Measurements from ENCODE around the gene TMEM260. TPM values are rescaled to one million over a fixed set of nuclear protein-coding genes. Genes with fewer than 3 reads are reported as not detected.

The TMEM260 gene
- total and polyA plus RNA-seq, 2 experiments from 2014 or later: 13.3 to 22.9 TPM

GRCh38 chr14:56534656-56535055 is 44.9 kb upstream of the TMEM260 start:
- no peak overlapping the region for H3K27ac ChIP-seq (ENCODE audit: low read depth)
- ATAC-seq (no peak), DNase-seq (ENCODE audit: low spot score) (no peak)
- H3K4me2 ChIP-seq: no peak overlapping the region
- H3K36me3 ChIP-seq (ENCODE audit: insufficient read depth): no peaks in the 10 kb centered on the region
- Mint-ChIP-seq H3K4me3 (no peak overlapping the region), H3K36me3 (ENCODE audit: low read depth) (no peaks in the 10 kb centered on the region), H3K4me1 (peaks cover 7% of the 10 kb centered on the region), H3K27ac (no peak overlapping the region), H3K27me3 (ENCODE audit: insufficient read depth, low read depth, poor library complexity) (peaks cover 4% of the 10 kb centered on the region), H3K9me3 (no peaks in the 10 kb centered on the region)
- no peaks in the 10 kb centered on the region for H3K79me2 ChIP-seq (replicated peaks; ENCODE audit: insufficient read depth)
- H3K27me3 ChIP-seq (ENCODE audit: insufficient read depth): no peaks in the 10 kb centered on the region
- no peaks in the 10 kb centered on the region for H4K20me1 ChIP-seq (replicated peaks; ENCODE audit: insufficient read depth)
- H2AFZ ChIP-seq: no peak overlapping the region
- H3K4me3 ChIP-seq: no peak overlapping the region
- H3F3A ChIP-seq (replicated peaks; ENCODE audit: low read depth): no peaks in the 10 kb centered on the region
- H3K4me1 ChIP-seq (ENCODE audit: insufficient read depth): no peaks in the 10 kb centered on the region
- no peaks in the 10 kb centered on the region for H3K9me2 ChIP-seq (ENCODE audit: insufficient read depth)
- TF ChIP-seq STAT1 (IDR thresholded peaks at IDR 0.05; ENCODE audit: unreplicated experiment) (no peak), REST (IDR thresholded peaks at IDR 0.05; ENCODE audit: unreplicated experiment) (no peak), NANOG (IDR thresholded peaks at IDR 0.05; ENCODE audit: borderline replicate concordance) (no peak), JUNB (IDR thresholded peaks at IDR 0.05; ENCODE audit: unreplicated experiment) (no peak), CTCF (conservative IDR thresholded peaks at IDR 0.05; ENCODE audit: low read depth in 2 of 2) (no peak), ZNF462 (CRISPR knock-in tag; IDR thresholded peaks at IDR 0.05) (no peak), EZH2 (IDR thresholded peaks at IDR 0.05; ENCODE audit: low read depth, unreplicated experiment) (no peak), EZH2phosphoT487 (IDR thresholded peaks at IDR 0.05; ENCODE audit: unreplicated experiment) (no peak)
